HCT116 (cell line): ENCODE measurements around the gene MYBPC1. TPM values are rescaled to one million over a fixed set of nuclear protein-coding genes. Genes with fewer than 3 reads are reported as not detected.

Experiments
- ATAC-seq: fragments of 200-7000 bp; cut with Tn5 transposase; 2 replicates; pipeline ENCODE4 v1.9.1; 2020; ENCODE audit warnings: mild to moderate bottlenecking, moderate library complexity
- BruUV-seq: library from RNA; stranded (reverse); fragments of 400-500 nt; replicated peaks from 2 replicates; lab custom pipeline; 2021; lab: Mats Ljungman, UMichigan
- CTCF ChIA-PET: fragments of 300-600 bp; sonication (Branson Sonifier 250); formaldehyde crosslinking; loops from one replicate; lab custom pipeline; 2021; ENCODE audit warnings: antibody characterized with exemption; lab: Charles Lee
- POLR2A ChIA-PET: fragments of 300-600, 350-600 bp; sonication (Branson Sonifier 250); formaldehyde crosslinking; loops from one replicate; lab custom pipeline; 2021; ENCODE audit warnings: antibody characterized with exemption; lab: Charles Lee
- RAD21 ChIA-PET, 2 experiments: fragments of 300-600 bp; sonication (Branson Sonifier 250); formaldehyde crosslinking; loops; one replicate each; lab custom pipeline; 2023; ENCODE audit warnings: low total read pairs in 2 of 2; ENCODE audit not compliant: uncharacterized antibody in 2 of 2, unreplicated experiment in 2 of 2, low non-redundant PET in 1 of 2; lab: Charles Lee
- DNase-seq: peaks from one replicate; pipeline ENCODE4 v3.0.0-alpha.2; 2010; ENCODE audit warnings: low read depth, low spot score
- H2AFZ ChIP-seq: fragments of 200-600 bp; shearing (Covaris generic), sonication (generic); 2 replicates; pipeline ENCODE4 v1.6.1; 2017; ENCODE audit warnings: low read depth, mixed run types, mixed read lengths, antibody characterized with exemption, low read length; ENCODE audit not compliant: poor library complexity, severe bottlenecking
- H3K27ac ChIP-seq: 2 replicates; pipeline ENCODE4 v1.5.1; 2012; ENCODE audit warnings: low read depth, low read length
- H3K27me3 ChIP-seq: fragments of 200-600 bp; sonication (generic); 2 replicates; pipeline ENCODE4 v1.6.1; 2016; ENCODE audit warnings: mixed run types, low read length, mixed read lengths; ENCODE audit not compliant: insufficient read depth
- H3K36me3 ChIP-seq, 2 experiments: fragments of 200-500 bp in 1 of 2; fragments of 200-600 bp in 1 of 2; sonication (Bioruptor generic) in 1 of 2; sonication (generic) in 1 of 2; 2 replicates each; pipeline versions ENCODE4 v1.5.1 to v1.6.1; 2014 to 2016; ENCODE audit warnings: low read length in 2 of 2, inconsistent platforms in 1 of 2, mixed read lengths in 1 of 2, mixed run types in 1 of 2; ENCODE audit not compliant: insufficient read depth in 2 of 2, control insufficient read depth in 1 of 2
- H3K4me1 ChIP-seq, 2 experiments: fragments of 200-600 bp in 1 of 2; sonication (generic) in 1 of 2; 2 replicates each; pipeline versions ENCODE4 v1.5.1 to v1.6.1; 2012 to 2017; ENCODE audit warnings: low read length in 2 of 2, inconsistent platforms in 1 of 2, mild to moderate bottlenecking in 1 of 2, mixed read lengths in 1 of 2, mixed run types in 1 of 2, moderate library complexity in 1 of 2; ENCODE audit not compliant: insufficient read depth in 2 of 2, control insufficient read depth in 1 of 2
- H3K4me2 ChIP-seq: fragments of 200-600 bp; sonication (generic); 2 replicates; pipeline ENCODE4 v1.6.1; 2017; ENCODE audit warnings: mixed run types, low read length, mixed read lengths
- H3K4me3 ChIP-seq, 2 experiments: fragments of 200-600 bp in 1 of 2; sonication (generic) in 1 of 2; replicated peaks in 1 of 2; 2 replicates each; pipeline ENCODE4 v1.5.1; 2011 to 2016; ENCODE audit warnings: low read length in 2 of 2, control low read depth in 1 of 2, low read depth in 1 of 2, mild to moderate bottlenecking in 1 of 2, mixed read lengths in 1 of 2, mixed run types in 1 of 2
- H3K79me2 ChIP-seq: fragments of 200-600 bp; sonication (generic); 2 replicates; pipeline ENCODE4 v1.6.1; 2017; ENCODE audit warnings: mild to moderate bottlenecking, mixed run types, low read length, moderate library complexity, mixed read lengths; ENCODE audit not compliant: insufficient read depth
- H3K9ac ChIP-seq: fragments of 200-600 bp; sonication (generic); 2 replicates; pipeline ENCODE4 v1.6.1; 2016; ENCODE audit warnings: low read length, mixed read lengths
- H3K9me2 ChIP-seq: fragments of 200-600 bp; sonication (generic), shearing (Covaris generic); 2 replicates; pipeline ENCODE4 v1.6.1; 2017; ENCODE audit warnings: mixed run types, mild to moderate bottlenecking, moderate library complexity; ENCODE audit not compliant: insufficient read depth
- H3K9me3 ChIP-seq, 2 experiments: fragments of 200-500 bp in 1 of 2; fragments of 200-600 bp in 1 of 2; sonication (Bioruptor generic) in 1 of 2; sonication (generic) in 1 of 2; 2 replicates each; pipeline ENCODE4 v1.6.1; 2014 to 2017; ENCODE audit warnings: low read length in 2 of 2, mixed read lengths in 2 of 2, inconsistent platforms in 1 of 2, low read depth in 1 of 2, mild to moderate bottlenecking in 1 of 2, mixed run types in 1 of 2, moderate library complexity in 1 of 2; ENCODE audit not compliant: control insufficient read depth in 1 of 2, insufficient read depth in 1 of 2
- H4K20me1 ChIP-seq: fragments of 200-600 bp; sonication (generic), shearing (Covaris generic); 2 replicates; pipeline ENCODE4 v1.6.1; 2017; ENCODE audit warnings: mixed run types, mild to moderate bottlenecking, moderate library complexity; ENCODE audit not compliant: insufficient read depth
- ATF3 ChIP-seq: IDR thresholded peaks from 2 replicates; pipeline ENCODE4 v1.6.1; 2012
- CBX3 ChIP-seq: IDR thresholded peaks from 2 replicates; pipeline ENCODE4 v1.6.1; 2012; ENCODE audit warnings: low read depth
- CEBPB ChIP-seq: IDR thresholded peaks from 2 replicates; pipeline ENCODE4 v1.6.1; 2012; ENCODE audit warnings: low read depth
- CTCF ChIP-seq, 3 experiments: fragments of 200-600 bp in 1 of 3; sonication (generic) in 1 of 3; IDR thresholded peaks in 2 of 3; conservative IDR thresholded peaks in 1 of 3; 2 replicates each; pipeline ENCODE4 v1.5.1; 2012 to 2017; ENCODE audit warnings: low read depth in 2 of 3, low read length in 2 of 3, antibody characterized with exemption in 1 of 3, borderline replicate concordance in 1 of 3, control low read depth in 1 of 3, mild to moderate bottlenecking in 1 of 3, mixed read lengths in 1 of 3, mixed run types in 1 of 3, moderate library complexity in 1 of 3; ENCODE audit not compliant: insufficient read depth in 1 of 3
- EGR1 ChIP-seq: IDR thresholded peaks from 2 replicates; pipeline ENCODE4 v1.6.1; 2012; ENCODE audit warnings: low read depth
- ELF1 ChIP-seq: IDR thresholded peaks from 2 replicates; pipeline ENCODE4 v1.6.1; 2012; ENCODE audit warnings: low read depth, borderline replicate concordance
- EZH2 ChIP-seq: fragments of 200-600 bp; sonication (generic); IDR thresholded peaks from 2 replicates; pipeline ENCODE4 v1.6.1; 2017; ENCODE audit warnings: antibody characterized with exemption, mixed run types
- EZH2phosphoT487 ChIP-seq: fragments of 200-600 bp; IDR thresholded peaks from 2 replicates; pipeline ENCODE4 v1.6.1; 2018; ENCODE audit warnings: antibody characterized with exemption, borderline replicate concordance
- FOSL1 ChIP-seq: IDR thresholded peaks from 2 replicates; pipeline ENCODE4 v1.6.1; 2012; ENCODE audit warnings: low read depth
- MAX ChIP-seq: IDR thresholded peaks from 2 replicates; pipeline ENCODE4 v1.6.1; 2012
- RAD21 ChIP-seq: IDR thresholded peaks from 2 replicates; pipeline ENCODE4 v1.6.1; 2012; ENCODE audit warnings: low read depth, mild to moderate bottlenecking
- REST ChIP-seq: IDR thresholded peaks from 2 replicates; pipeline ENCODE4 v1.6.1; 2012; ENCODE audit warnings: low read depth
- SP1 ChIP-seq: IDR thresholded peaks from 2 replicates; pipeline ENCODE4 v1.6.1; 2012; ENCODE audit warnings: low read depth
- TCF7L2 ChIP-seq: IDR thresholded peaks from 2 replicates; pipeline ENCODE4 v1.7.0; 2011; ENCODE audit warnings: borderline replicate concordance, inconsistent platforms; ENCODE audit not compliant: insufficient read depth, insufficient read length; ENCODE audit errors: extremely low read depth
- ZBTB33 ChIP-seq: IDR thresholded peaks from 2 replicates; pipeline ENCODE4 v1.6.1; 2011; ENCODE audit warnings: mild to moderate bottlenecking, low read length, moderate library complexity; ENCODE audit not compliant: insufficient replicate concordance; ENCODE audit errors: extremely low read depth
- ZFX ChIP-seq: fragments of 450-650 bp; IDR thresholded peaks from 2 replicates; pipeline ENCODE4 v1.6.1; 2017
- ZNF274 ChIP-seq: fragments of 200-500 bp; sonication (Bioruptor generic); IDR thresholded peaks from 2 replicates; pipeline ENCODE4 v1.6.1; 2014; ENCODE audit warnings: mild to moderate bottlenecking, low read depth, low read length, inconsistent platforms
- intact Hi-C: fragments of 100-400 bp; cut with micrococcal nuclease; formaldehyde crosslinking; loops from 2 replicates; pipeline ENCODE4 v1.10.0; 2022
- total RNA-seq: library from RNA; stranded (reverse); gene quantifications from one replicate; pipeline ENCODE4 v1.2.1, GENCODE V29; 2021; ENCODE audit not compliant: unreplicated experiment

The MYBPC1 gene
- total RNA-seq, 1 experiment from 2014 or later, result not detected

GRCh38 chr12:101648195-101648594 is 53.4 kb downstream of the MYBPC1 start:
- no peak for TF ChIP-seq EGR1
- TF ChIP-seq SP1, result no peak
- no peak for TF ChIP-seq CBX3
- no peak for TF ChIP-seq CTCF (IDR thresholded peaks at IDR 0.05 in 2 of 3, conservative IDR thresholded peaks at IDR 0.05 in 1 of 3; ENCODE audit: borderline replicate concordance in 1 of 3, insufficient read depth in 1 of 3, low read depth in 2 of 3, low read length in 2 of 3)
- TF ChIP-seq MAX, result no peak
- no peak for TF ChIP-seq FOSL1
- TF ChIP-seq ELF1, result no peak
- no peak for TF ChIP-seq ATF3
- no peak for TF ChIP-seq EZH2phosphoT487
- no peak for TF ChIP-seq EZH2
- no peak for TF ChIP-seq TCF7L2
- no peak for TF ChIP-seq REST
- TF ChIP-seq ZNF274, result no peak
- no peak for TF ChIP-seq CEBPB
- no peak for TF ChIP-seq ZFX
- TF ChIP-seq RAD21, result no peak
- TF ChIP-seq ZBTB33, result no peak
- H3K9me2 ChIP-seq, result no peaks in the 10 kb centered on the region
- H3K79me2 ChIP-seq, result no peaks in the 10 kb centered on the region
- BruUV-seq, result no TSS peak
- DNase-seq (no peak), ATAC-seq (no peak)
- H3K27ac ChIP-seq, result no peak overlapping the region
- H3K4me1 ChIP-seq, result no peaks in the 10 kb centered on the region
- H3K4me3 ChIP-seq, result no peak overlapping the region
- H3K9me3 ChIP-seq, result no peaks in the 10 kb centered on the region
- POLR2A ChIA-PET, result no interaction called here
- CTCF ChIA-PET, result no interaction called here
- RAD21 ChIA-PET, result no interaction called here
- no peaks in the 10 kb centered on the region for H3K36me3 ChIP-seq
- H4K20me1 ChIP-seq, result no peaks in the 10 kb centered on the region
- H3K9ac ChIP-seq, result no peak overlapping the region
- H3K4me2 ChIP-seq, result no peak overlapping the region
- no peaks in the 10 kb centered on the region for H3K27me3 ChIP-seq
- H2AFZ ChIP-seq, result no peak overlapping the region
- intact Hi-C loops, result no loop called here
